Measurements from ENCODE around the gene CRYBA1. TPM values are rescaled to one million over a fixed set of nuclear protein-coding genes. Genes with fewer than 3 reads are reported as not detected.

CRYBA1 gene
- not detected in 2 replicates for total RNA-seq

GRCh38 chr17:29246628-29247027, at the start of gene CRYBA1:
Gene CRYBA1, plus strand, starts transcription at chr17:29246859. Its CDS starts 5 bp downstream, at chr17:29246864.

GRCh38 chr17:29293890-29294579, 47.4 kb downstream of the CRYBA1 start, which contains the start of gene NUFIP2:
Gene NUFIP2, minus strand, starts transcription at chr17:29294148. Its CDS starts 89 bp downstream, at chr17:29294059.

Other genes starting within 250 kb of the CRYBA1 start
- gene SEZ6, start 240.8 kb upstream of the CRYBA1 start, total RNA-seq = not detected in 2 replicates
- 1.2 and 1.4 TPM in 2 replicates for gene PIPOX, start 203.7 kb upstream of the CRYBA1 start, total RNA-seq
- gene MYO18A, start 66.5 kb upstream of the CRYBA1 start, total RNA-seq = 79.4 and 91.5 TPM in 2 replicates
- gene NUFIP2, start 47.3 kb downstream of the CRYBA1 start, total RNA-seq = 52.5 and 53.1 TPM in 2 replicates
- gene TAOK1, start 143.5 kb downstream of the CRYBA1 start, total RNA-seq = 61.7 and 65.7 TPM in 2 replicates

Measured in smooth muscle cell of the pulmonary artery (primary cell).